ENCODE results near the gene GRK3.

GRK3 gene

DNA sequence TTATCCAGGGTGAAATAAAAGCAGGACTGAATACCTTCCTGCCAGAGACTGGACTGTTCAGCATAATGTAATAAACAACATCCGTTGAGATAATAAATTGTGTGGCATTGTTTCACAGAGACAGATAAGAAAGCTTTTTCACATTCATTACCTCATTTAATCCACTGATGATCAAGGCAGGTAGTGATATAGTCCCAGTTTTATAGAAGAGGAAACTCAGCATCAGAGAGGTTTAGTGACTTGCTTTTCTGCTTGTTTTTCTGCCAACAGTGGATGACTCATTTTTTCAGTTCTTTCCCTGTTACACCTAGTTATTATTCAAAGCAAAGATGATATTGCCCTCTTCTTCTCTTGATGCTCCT lies 181.5 kb downstream of the GRK3 start:
- H3K27me3 ChIP-seq (ENCODE audit: insufficient read depth, low read length), result no peaks in the 10 kb centered on the region
- no peaks in the 10 kb centered on the region for H3K9me2 ChIP-seq (ENCODE audit: low read depth, low read length)
- H3K36me3 ChIP-seq (ENCODE audit: insufficient read depth, low read length), result no peaks in the 10 kb centered on the region
- H3K4me3 ChIP-seq (ENCODE audit: low read depth, low read length, poor library complexity, severe bottlenecking), result no peak overlapping the region
- H2AFZ ChIP-seq (ENCODE audit: low read length), result no peak overlapping the region
- H3F3A ChIP-seq (ENCODE audit: insufficient read depth, low read length), result no peaks in the 10 kb centered on the region
- H3K27ac ChIP-seq (ENCODE audit: low read depth, low read length, poor library complexity, severe bottlenecking), result no peak overlapping the region
- H4K20me1 ChIP-seq (ENCODE audit: insufficient read depth, low read length), result no peaks in the 10 kb centered on the region
- no peaks in the 10 kb centered on the region for H3K79me2 ChIP-seq (ENCODE audit: insufficient read depth, low read length)
- no peak for TF ChIP-seq EZH2 (IDR thresholded peaks at IDR 0.05; ENCODE audit: borderline replicate concordance, low read length)
- TF ChIP-seq, protein P1, sequence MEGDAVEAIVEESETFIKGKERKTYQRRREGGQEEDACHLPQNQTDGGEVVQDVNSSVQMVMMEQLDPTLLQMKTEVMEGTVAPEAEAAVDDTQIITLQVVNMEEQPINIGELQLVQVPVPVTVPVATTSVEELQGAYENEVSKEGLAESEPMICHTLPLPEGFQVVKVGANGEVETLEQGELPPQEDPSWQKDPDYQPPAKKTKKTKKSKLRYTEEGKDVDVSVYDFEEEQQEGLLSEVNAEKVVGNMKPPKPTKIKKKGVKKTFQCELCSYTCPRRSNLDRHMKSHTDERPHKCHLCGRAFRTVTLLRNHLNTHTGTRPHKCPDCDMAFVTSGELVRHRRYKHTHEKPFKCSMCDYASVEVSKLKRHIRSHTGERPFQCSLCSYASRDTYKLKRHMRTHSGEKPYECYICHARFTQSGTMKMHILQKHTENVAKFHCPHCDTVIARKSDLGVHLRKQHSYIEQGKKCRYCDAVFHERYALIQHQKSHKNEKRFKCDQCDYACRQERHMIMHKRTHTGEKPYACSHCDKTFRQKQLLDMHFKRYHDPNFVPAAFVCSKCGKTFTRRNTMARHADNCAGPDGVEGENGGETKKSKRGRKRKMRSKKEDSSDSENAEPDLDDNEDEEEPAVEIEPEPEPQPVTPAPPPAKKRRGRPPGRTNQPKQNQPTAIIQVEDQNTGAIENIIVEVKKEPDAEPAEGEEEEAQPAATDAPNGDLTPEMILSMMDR (IDR thresholded peaks at IDR 0.05; ENCODE audit: low read length), result no peak
- no peaks in the 10 kb centered on the region for H3K9me3 ChIP-seq (ENCODE audit: low read length)
- no peak overlapping the region for H3K4me2 ChIP-seq (ENCODE audit: low read length)
- no peaks in the 10 kb centered on the region for H3K4me1 ChIP-seq (ENCODE audit: insufficient read depth, low read length, severe bottlenecking)
- no peak overlapping the region for H3K9ac ChIP-seq (ENCODE audit: low read length)

DNA sequence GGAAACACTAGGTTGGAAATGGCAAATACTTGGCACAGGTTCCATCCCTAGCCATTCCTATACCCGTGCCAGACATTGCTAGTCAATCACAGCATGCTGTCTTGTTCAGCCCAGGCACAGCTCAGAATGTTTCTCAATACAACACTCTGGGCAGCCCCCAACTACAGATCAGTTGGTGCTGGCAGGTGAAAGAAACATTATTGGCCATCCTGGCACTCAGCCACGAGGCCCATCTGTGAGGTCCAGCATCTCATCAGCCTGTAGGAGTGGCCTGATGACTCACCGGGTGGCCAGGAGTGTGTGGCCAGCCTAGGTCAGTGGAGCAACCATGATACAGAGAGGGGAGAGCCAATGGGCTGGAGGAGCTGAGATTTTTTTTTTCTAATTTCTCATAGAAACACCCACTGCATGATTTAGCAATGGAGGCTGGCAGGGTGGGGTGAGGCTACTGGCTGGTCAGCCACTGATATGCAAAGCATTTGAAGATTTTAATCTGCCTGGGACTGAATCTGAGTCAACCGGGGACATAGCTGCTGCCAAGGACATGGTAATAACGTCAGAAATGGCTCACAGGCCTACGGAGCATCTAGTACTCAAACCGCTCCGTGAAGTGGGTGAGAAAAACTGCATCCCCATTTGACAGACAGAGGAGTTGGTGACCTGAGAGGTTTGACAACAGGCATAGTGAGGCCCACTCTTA lies 182.9 kb downstream of the GRK3 start:
- Histone ChIP-seq H3K27me3 (ENCODE audit: insufficient read depth, low read length) (no peaks in the 10 kb centered on the region), H3K36me3 (ENCODE audit: insufficient read depth, low read length) (no peaks in the 10 kb centered on the region), H3K9ac (ENCODE audit: low read length) (no peak overlapping the region), H4K20me1 (ENCODE audit: insufficient read depth, low read length) (no peaks in the 10 kb centered on the region), H3K9me3 (ENCODE audit: low read length) (no peaks in the 10 kb centered on the region), H3F3A (ENCODE audit: insufficient read depth, low read length) (no peaks in the 10 kb centered on the region), H3K4me3 (ENCODE audit: low read depth, low read length, poor library complexity, severe bottlenecking) (no peak overlapping the region), H3K27ac (ENCODE audit: low read depth, low read length, poor library complexity, severe bottlenecking) (no peak overlapping the region), H3K79me2 (ENCODE audit: insufficient read depth, low read length) (no peaks in the 10 kb centered on the region), H3K4me2 (ENCODE audit: low read length) (no peak overlapping the region), H3K4me1 (ENCODE audit: insufficient read depth, low read length, severe bottlenecking) (no peaks in the 10 kb centered on the region), H3K9me2 (ENCODE audit: low read depth, low read length) (no peaks in the 10 kb centered on the region), H2AFZ (ENCODE audit: low read length) (no peak overlapping the region)
- no peak for TF ChIP-seq EZH2 (IDR thresholded peaks at IDR 0.05; ENCODE audit: borderline replicate concordance, low read length)
- TF ChIP-seq, protein P1 (IDR thresholded peaks at IDR 0.05; ENCODE audit: low read length), result no peak

DNA sequence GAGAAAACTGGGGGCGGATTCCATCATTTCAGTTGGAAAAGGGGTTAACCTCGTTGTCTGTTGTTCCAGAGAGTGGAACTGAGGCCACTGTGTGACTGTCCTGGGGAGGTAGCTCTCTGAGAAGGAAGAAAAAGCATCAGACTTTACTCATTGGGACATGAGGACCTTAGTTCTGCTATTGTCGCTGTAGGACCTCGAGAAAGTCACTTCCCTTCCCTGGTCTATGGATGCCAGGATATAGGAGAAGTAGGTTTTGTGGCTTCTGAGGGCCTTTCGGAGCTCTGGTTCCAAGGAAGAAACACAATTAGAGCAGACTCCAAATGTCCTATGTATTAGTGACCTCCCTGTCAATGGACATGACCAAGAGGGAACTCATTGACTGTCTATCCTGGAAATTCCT lies 183.7 kb downstream of the GRK3 start:
- Histone ChIP-seq H2AFZ (ENCODE audit: low read length) (no peak overlapping the region), H4K20me1 (ENCODE audit: insufficient read depth, low read length) (no peaks in the 10 kb centered on the region), H3K4me3 (ENCODE audit: low read depth, low read length, poor library complexity, severe bottlenecking) (no peak overlapping the region), H3K36me3 (ENCODE audit: insufficient read depth, low read length) (no peaks in the 10 kb centered on the region), H3F3A (ENCODE audit: insufficient read depth, low read length) (no peaks in the 10 kb centered on the region), H3K4me2 (ENCODE audit: low read length) (no peak overlapping the region), H3K9me3 (ENCODE audit: low read length) (no peaks in the 10 kb centered on the region), H3K4me1 (ENCODE audit: insufficient read depth, low read length, severe bottlenecking) (no peaks in the 10 kb centered on the region), H3K27ac (ENCODE audit: low read depth, low read length, poor library complexity, severe bottlenecking) (no peak overlapping the region), H3K9ac (ENCODE audit: low read length) (no peak overlapping the region), H3K79me2 (ENCODE audit: insufficient read depth, low read length) (no peaks in the 10 kb centered on the region), H3K9me2 (ENCODE audit: low read depth, low read length) (no peaks in the 10 kb centered on the region), H3K27me3 (ENCODE audit: insufficient read depth, low read length) (no peaks in the 10 kb centered on the region)
- TF ChIP-seq, protein P1 (IDR thresholded peaks at IDR 0.05; ENCODE audit: low read length), result no peak
- no peak for TF ChIP-seq EZH2 (IDR thresholded peaks at IDR 0.05; ENCODE audit: borderline replicate concordance, low read length)
